Nephron progenitor cell (in vitro differentiated cells): Measurements from ENCODE around the gene ACSL1.

Experiments used
- DNase-seq: peaks from one replicate; pipeline ENCODE4 v3.0.0; 2021
- H3K27ac Mint-ChIP-seq: 2 replicates; pipeline ENCODE4 v1.8.0; 2021; ENCODE audit warnings: mild to moderate bottlenecking, moderate library complexity, mixed read lengths
- H3K27me3 Mint-ChIP-seq: 2 replicates; pipeline ENCODE4 v1.8.0; 2021; ENCODE audit warnings: mild to moderate bottlenecking, low read depth, mixed read lengths; ENCODE audit not compliant: poor library complexity
- H3K36me3 Mint-ChIP-seq: 2 replicates; pipeline ENCODE4 v1.8.0; 2021; ENCODE audit warnings: low read depth, mixed read lengths
- H3K4me1 Mint-ChIP-seq: 2 replicates; pipeline ENCODE4 v1.8.0; 2021; ENCODE audit warnings: mixed read lengths
- H3K4me3 Mint-ChIP-seq: 2 replicates; pipeline ENCODE4 v1.8.0; 2021; ENCODE audit warnings: mild to moderate bottlenecking, moderate library complexity, mixed read lengths
- H3K9me3 Mint-ChIP-seq: 2 replicates; pipeline ENCODE4 v1.8.0; 2021; ENCODE audit warnings: mild to moderate bottlenecking, moderate library complexity, mixed read lengths
- TF ChIP-seq, protein P1 (sequence below): fragments of 200-600 bp; sonication (generic); IDR thresholded peaks from 2 replicates; pipeline ENCODE4 v1.5.0; 2021; ENCODE audit warnings: antibody characterized with exemption

Gene ACSL1

DNA sequence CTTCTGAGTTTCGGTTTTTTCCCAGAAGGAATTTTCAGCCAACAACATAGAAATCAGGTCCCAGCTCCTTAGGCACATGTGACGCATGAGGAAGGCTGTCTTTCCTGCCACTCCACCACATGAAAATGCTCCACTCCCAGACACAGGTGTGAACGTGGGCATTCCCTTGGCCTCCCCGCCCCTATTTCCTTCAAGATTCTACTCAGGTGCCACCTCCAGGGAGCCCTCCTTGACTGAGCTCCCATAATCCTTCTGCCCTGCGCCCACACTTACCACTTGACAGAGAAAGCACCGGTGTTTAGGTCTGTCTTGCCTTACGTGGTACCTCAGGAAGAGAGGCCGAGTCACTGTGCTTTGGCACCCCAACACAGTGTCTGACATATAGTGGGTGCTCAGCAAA, 47.4 kb downstream of the ACSL1 start:
- no peak for DNase-seq
- peaks cover 5% of the 10 kb centered on the region for H3K9me3 Mint-ChIP-seq
- H3K4me1 Mint-ChIP-seq = no peaks in the 10 kb centered on the region
- H3K36me3 Mint-ChIP-seq = no peaks in the 10 kb centered on the region
- no peak overlapping the region for H3K4me3 Mint-ChIP-seq
- no peak overlapping the region for H3K27ac Mint-ChIP-seq
- peaks cover 19% of the 10 kb centered on the region for H3K27me3 Mint-ChIP-seq
- TF ChIP-seq, protein P1, sequence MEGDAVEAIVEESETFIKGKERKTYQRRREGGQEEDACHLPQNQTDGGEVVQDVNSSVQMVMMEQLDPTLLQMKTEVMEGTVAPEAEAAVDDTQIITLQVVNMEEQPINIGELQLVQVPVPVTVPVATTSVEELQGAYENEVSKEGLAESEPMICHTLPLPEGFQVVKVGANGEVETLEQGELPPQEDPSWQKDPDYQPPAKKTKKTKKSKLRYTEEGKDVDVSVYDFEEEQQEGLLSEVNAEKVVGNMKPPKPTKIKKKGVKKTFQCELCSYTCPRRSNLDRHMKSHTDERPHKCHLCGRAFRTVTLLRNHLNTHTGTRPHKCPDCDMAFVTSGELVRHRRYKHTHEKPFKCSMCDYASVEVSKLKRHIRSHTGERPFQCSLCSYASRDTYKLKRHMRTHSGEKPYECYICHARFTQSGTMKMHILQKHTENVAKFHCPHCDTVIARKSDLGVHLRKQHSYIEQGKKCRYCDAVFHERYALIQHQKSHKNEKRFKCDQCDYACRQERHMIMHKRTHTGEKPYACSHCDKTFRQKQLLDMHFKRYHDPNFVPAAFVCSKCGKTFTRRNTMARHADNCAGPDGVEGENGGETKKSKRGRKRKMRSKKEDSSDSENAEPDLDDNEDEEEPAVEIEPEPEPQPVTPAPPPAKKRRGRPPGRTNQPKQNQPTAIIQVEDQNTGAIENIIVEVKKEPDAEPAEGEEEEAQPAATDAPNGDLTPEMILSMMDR = no peak

DNA sequence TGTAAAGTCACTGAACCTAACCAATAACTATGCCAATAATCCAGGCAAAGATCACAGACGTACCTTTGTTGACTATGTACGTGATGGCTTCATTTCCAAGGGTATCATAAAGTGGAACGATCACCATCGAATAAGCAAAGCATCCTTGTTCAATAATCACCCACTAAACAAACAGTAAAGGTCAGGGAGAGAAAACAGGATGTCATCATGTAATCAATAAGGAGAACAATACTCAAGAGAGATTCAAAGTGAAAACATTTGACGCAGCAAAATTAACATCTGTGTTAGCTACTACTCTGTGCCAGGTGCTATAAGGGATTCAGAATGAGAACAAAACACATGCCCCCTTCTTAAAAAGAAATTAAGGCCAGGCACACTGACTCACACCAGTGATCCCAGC, 48.9 kb downstream of the ACSL1 start:
- peaks cover 13% of the 10 kb centered on the region for H3K27me3 Mint-ChIP-seq
- TF ChIP-seq, protein P1 = no peak
- DNase-seq = no peak
- H3K27ac Mint-ChIP-seq = no peak overlapping the region
- H3K4me1 Mint-ChIP-seq = no peaks in the 10 kb centered on the region
- H3K36me3 Mint-ChIP-seq = no peaks in the 10 kb centered on the region
- peaks cover 5% of the 10 kb centered on the region for H3K9me3 Mint-ChIP-seq
- no peak overlapping the region for H3K4me3 Mint-ChIP-seq

DNA sequence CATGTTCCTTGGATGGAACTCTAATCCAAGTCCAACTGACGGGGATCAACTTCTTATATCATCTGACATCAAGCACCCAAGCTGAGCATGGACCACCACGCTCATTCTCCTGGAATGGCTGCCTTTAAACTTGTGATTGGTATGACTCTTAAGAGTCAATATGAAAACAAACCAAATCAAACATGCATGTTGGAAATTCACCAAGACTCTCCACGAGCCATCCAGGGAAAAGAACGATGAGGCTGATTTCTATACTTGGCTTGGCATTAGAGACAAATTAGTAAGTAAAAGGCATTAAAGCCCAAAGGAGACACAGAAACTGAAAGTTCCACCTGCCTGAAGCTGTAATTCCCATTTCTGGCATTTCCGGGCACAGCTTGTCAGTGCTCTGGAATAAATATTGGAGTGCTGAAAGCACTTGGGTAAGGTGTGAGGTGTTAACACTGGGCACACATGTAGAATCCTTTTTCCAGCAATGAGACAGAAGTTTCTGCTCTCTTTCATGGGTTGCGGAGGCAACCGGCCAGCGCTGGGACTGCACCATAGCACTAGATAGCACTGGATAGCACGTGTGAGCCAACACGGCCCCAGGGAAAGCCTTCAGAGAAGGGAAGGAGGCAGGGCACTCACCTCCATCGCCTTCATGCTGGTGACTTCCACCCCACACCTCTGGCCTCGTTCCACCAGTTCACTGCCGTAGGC, 49.8 kb downstream of the ACSL1 start:
- TF ChIP-seq, protein P1 = no peak
- no peak overlapping the region for H3K27ac Mint-ChIP-seq
- H3K4me3 Mint-ChIP-seq = no peak overlapping the region

DNA sequence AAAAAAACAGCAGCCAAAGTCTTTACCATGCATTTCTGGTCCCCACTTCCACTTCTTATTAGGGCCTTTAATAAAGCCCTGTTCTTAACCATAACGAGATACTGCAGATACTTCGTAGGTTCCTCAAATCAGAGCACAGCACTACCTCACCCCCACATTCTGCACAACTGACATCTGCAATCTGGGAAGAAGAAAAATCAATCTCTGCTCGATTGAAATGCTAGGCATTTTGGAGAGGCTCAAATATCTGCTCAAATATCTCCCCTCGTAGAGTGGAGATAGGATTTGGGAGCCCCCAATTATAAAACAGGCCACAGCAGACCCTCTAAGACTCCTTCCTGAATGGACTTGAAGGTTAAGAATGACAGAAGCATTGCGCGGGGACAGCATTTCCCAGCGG, 51.6 kb downstream of the ACSL1 start:
- Mint-ChIP-seq H3K36me3 (no peaks in the 10 kb centered on the region), H3K27ac (no peak overlapping the region), H3K4me3 (no peak overlapping the region), H3K27me3 (peaks cover 10% of the 10 kb centered on the region), H3K9me3 (peaks cover 1% of the 10 kb centered on the region), H3K4me1 (no peaks in the 10 kb centered on the region)
- TF ChIP-seq, protein P1 = no peak
- no peak for DNase-seq

More for the DNA sequence above, 49.8 kb downstream of the ACSL1 start:
- DNase-seq = no peak
- no peaks in the 10 kb centered on the region for H3K4me1 Mint-ChIP-seq
- peaks cover 13% of the 10 kb centered on the region for H3K27me3 Mint-ChIP-seq
- H3K9me3 Mint-ChIP-seq = peaks cover 5% of the 10 kb centered on the region
- no peaks in the 10 kb centered on the region for H3K36me3 Mint-ChIP-seq

DNA sequence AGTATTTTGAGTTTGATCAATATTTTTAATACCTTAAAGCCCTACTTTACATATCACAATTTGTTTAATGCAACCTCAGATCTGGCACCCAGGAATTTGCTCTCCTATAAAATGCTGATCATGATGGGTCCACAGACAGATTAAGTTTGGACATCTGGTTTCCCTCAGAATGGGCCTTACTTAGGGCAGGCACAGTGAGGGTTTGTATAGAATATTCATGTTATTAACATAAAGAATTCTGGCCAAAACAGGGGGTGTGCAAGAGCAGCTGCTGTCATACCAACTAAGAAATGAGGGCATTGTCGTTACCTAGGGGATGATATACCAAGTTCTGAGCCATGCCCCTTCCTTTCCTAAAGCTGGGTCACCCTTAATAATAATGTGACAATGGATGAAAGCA, 54.4 kb downstream of the ACSL1 start:
- Mint-ChIP-seq H3K36me3 (no peaks in the 10 kb centered on the region), H3K27ac (no peak overlapping the region), H3K9me3 (no peaks in the 10 kb centered on the region), H3K4me1 (no peaks in the 10 kb centered on the region), H3K4me3 (no peak overlapping the region), H3K27me3 (peaks cover 7% of the 10 kb centered on the region)
- DNase-seq = no peak
- TF ChIP-seq, protein P1 = no peak

DNA sequence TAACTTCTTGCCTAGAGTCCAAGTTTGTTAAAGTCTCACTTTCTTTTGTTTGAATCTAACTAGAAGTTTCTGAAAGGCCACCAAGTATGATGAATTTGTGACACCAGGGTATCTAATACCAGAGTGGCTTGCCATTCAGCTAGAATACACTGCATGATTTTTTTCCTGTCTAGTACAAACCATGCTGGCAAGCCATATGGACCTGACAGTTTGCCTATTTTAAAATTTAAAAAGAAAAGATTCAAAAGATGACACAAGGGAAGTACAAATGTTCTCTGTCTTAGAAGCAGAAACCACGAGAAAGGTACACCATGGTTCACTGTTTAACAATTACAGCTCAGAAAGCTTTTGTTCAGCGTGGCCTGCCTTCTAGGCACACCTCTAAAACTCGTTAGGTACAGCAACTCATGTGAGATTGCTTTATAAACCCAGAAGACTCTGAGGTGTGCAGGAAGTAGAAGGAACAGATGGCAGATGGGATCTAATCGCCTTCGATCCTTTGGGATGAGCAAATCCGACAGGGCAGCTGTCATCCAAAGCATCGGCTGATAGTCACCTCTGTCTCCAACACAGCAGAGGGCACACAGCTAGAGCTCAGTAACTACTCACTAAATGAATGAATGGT, 56.5 kb downstream of the ACSL1 start:
- Mint-ChIP-seq H3K36me3 (no peaks in the 10 kb centered on the region), H3K9me3 (no peaks in the 10 kb centered on the region), H3K4me1 (no peaks in the 10 kb centered on the region), H3K4me3 (no peak overlapping the region), H3K27me3 (peaks cover 5% of the 10 kb centered on the region), H3K27ac (no peak overlapping the region)
- TF ChIP-seq, protein P1 = no peak
- no peak for DNase-seq
